Ovary (tissue), 3 donors: Measurements from ENCODE around the gene MYBPC2.

Experiments
- CTCF ChIP-seq, 3 donors: fragments of 450-650 bp in 2 of 3; fragments of 200-600 bp in 1 of 3; IDR thresholded peaks; one replicate each; pipeline versions ENCODE4 v1.5.1 to v1.8.0; 2016 to 2022; ENCODE audit warnings: antibody characterized with exemption in 3 of 3, mild to moderate bottlenecking in 1 of 3
- POLR2A ChIP-seq: fragments of 450-650 bp; IDR thresholded peaks from one replicate; pipeline ENCODE4 v1.6.1; 2017; ENCODE audit warnings: antibody characterized with exemption, mild to moderate bottlenecking, moderate library complexity
- donor health status: DM: no; HTN: no; CAD: no.

GRCh38 chr19:50480281-50481111, 47.8 kb downstream of the MYBPC2 start:
- TF ChIP-seq CTCF (IDR thresholded peaks at IDR 0.05), result no peak
- no peak for TF ChIP-seq POLR2A
